GM21447 (cell line): ENCODE results near the gene DEFB132.

Source experiments
- ATAC-seq: cut with Tn5 transposase; IDR thresholded peaks from one replicate; pipeline ENCODE4 v1.9.1; 2021; ENCODE audit not compliant: unreplicated experiment

The DEFB132 gene

GRCh38 chr20:297098-297924 is 39.8 kb downstream of the DEFB132 start, which contains the start of gene ZCCHC3:
Gene ZCCHC3, plus strand, starts transcription at chr20:297570. Its CDS starts 17 bp downstream, at chr20:297587.
- ATAC-seq, result peak; percentile 70

- ATAC-seq, result peak; percentile 31
These were observed 40.6 kb downstream of the DEFB132 start for GRCh38 chr20:297925-298775.

GRCh38 chr20:298776-299391 is 41.4 kb downstream of the DEFB132 start:
- no peak for ATAC-seq

GRCh38 chr20:300345-300990 is 42.9 kb downstream of the DEFB132 start:
- ATAC-seq, result no peak

GRCh38 chr20:301886-302848 is 44.6 kb downstream of the DEFB132 start:
- no peak for ATAC-seq

GRCh38 chr20:305745-306144 is 48.2 kb downstream of the DEFB132 start:
- ATAC-seq, result no peak

GRCh38 chr20:308427-309038 is 51.0 kb downstream of the DEFB132 start:
- ATAC-seq, result no peak

GRCh38 chr20:309306-309840 is 51.8 kb downstream of the DEFB132 start:
- ATAC-seq, result no peak

GRCh38 chr20:309841-310644 is 52.5 kb downstream of the DEFB132 start:
- peak; percentile 96 for ATAC-seq

- ATAC-seq, result no peak
These were observed 53.1 kb downstream of the DEFB132 start for GRCh38 chr20:310645-311044.
